ENCODE measurements around the gene OR4F15. TPM values are rescaled to one million over a fixed set of nuclear protein-coding genes. Genes with fewer than 3 reads are reported as not detected.
"Not testable (repeated sequence)": the region's sequence is repeated elsewhere in the genome, so short reads cannot be mapped to it uniquely, and the experiment has no call there.

OR4F15 gene
- total RNA-seq, 1 experiment from 2014 or later: not detected

- no peak overlapping the region for H2AFZ ChIP-seq (ENCODE audit: low read length)
- no peaks in the 10 kb centered on the region for H3K27me3 ChIP-seq (ENCODE audit: low read length)
- no peaks in the 10 kb centered on the region for H3K79me2 ChIP-seq (ENCODE audit: low read length)
- H3K4me1 ChIP-seq (ENCODE audit: insufficient read depth, low read length): no peaks in the 10 kb centered on the region
- intact Hi-C loops (cut with micrococcal nuclease): no loop called here
- ChIA-PET CTCF (no interaction called here), POLR2A (ENCODE audit: unreplicated experiment) (no interaction called here)
- no peaks in the 10 kb centered on the region for H3K9me3 ChIP-seq (ENCODE audit: low read length)
- no peaks in the 10 kb centered on the region for H3K36me3 ChIP-seq (ENCODE audit: low read depth, low read length)
- H3K27ac ChIP-seq (ENCODE audit: low read length): no peak overlapping the region
- BruUV-seq (replicated peaks): no TSS peak
- H4K20me1 ChIP-seq (ENCODE audit: low read length): no peaks in the 10 kb centered on the region
- H3K4me3 ChIP-seq (ENCODE audit: low read length): no peak overlapping the region
- no peak for DNase-seq
- H3K4me2 ChIP-seq (ENCODE audit: low read length): no peak overlapping the region
- H3K9me2 ChIP-seq (replicated peaks; ENCODE audit: low read length): no peaks in the 10 kb centered on the region
- TF ChIP-seq EZH2 (IDR thresholded peaks at IDR 0.05; ENCODE audit: low read length, unreplicated experiment): no peak
- no peak for TF ChIP-seq CTCF (conservative IDR thresholded peaks at IDR 0.05; ENCODE audit: low read depth, low read length)
- no peak for TF ChIP-seq EZH2phosphoT487 (IDR thresholded peaks at IDR 0.05; ENCODE audit: borderline replicate concordance, low read length)
- no peak overlapping the region for H3K9ac ChIP-seq (ENCODE audit: low read length)
- no peak for ATAC-seq
- no peaks in the 10 kb centered on the region for H3F3A ChIP-seq (ENCODE audit: low read length, unreplicated experiment)
Measured at GRCh38 chr15:101765772-101766456, 46.1 kb upstream of the OR4F15 start.

- H3K4me1 ChIP-seq (ENCODE audit: insufficient read depth, low read length); POLR2A ChIA-PET (ENCODE audit: unreplicated experiment); H3K27ac ChIP-seq (ENCODE audit: low read length); H3K9me2 ChIP-seq (replicated peaks; ENCODE audit: low read length); DNase-seq; H3K9me3 ChIP-seq (ENCODE audit: low read length); H3K4me3 ChIP-seq (ENCODE audit: low read length); H3F3A ChIP-seq (ENCODE audit: low read length, unreplicated experiment); H3K36me3 ChIP-seq (ENCODE audit: low read depth, low read length); H4K20me1 ChIP-seq (ENCODE audit: low read length); intact Hi-C loops (cut with micrococcal nuclease); H2AFZ ChIP-seq (ENCODE audit: low read length); H3K4me2 ChIP-seq (ENCODE audit: low read length); ATAC-seq; H3K9ac ChIP-seq (ENCODE audit: low read length); CTCF ChIA-PET; BruUV-seq (replicated peaks); H3K79me2 ChIP-seq (ENCODE audit: low read length); H3K27me3 ChIP-seq (ENCODE audit: low read length): not testable (repeated sequence)
Measured at GRCh38 chr15:101767083-101767640, 44.8 kb upstream of the OR4F15 start.

- H3K9ac ChIP-seq (ENCODE audit: low read length): no peak overlapping the region
- H3K27ac ChIP-seq (ENCODE audit: low read length): no peak overlapping the region
- BruUV-seq (replicated peaks): no TSS peak
- H3K79me2 ChIP-seq (ENCODE audit: low read length): no peaks in the 10 kb centered on the region
- H3K4me1 ChIP-seq (ENCODE audit: insufficient read depth, low read length): no peaks in the 10 kb centered on the region
- no peaks in the 10 kb centered on the region for H3K9me2 ChIP-seq (replicated peaks; ENCODE audit: low read length)
- no peak overlapping the region for H3K4me2 ChIP-seq (ENCODE audit: low read length)
- H3F3A ChIP-seq (ENCODE audit: low read length, unreplicated experiment): no peaks in the 10 kb centered on the region
- no peak overlapping the region for H3K4me3 ChIP-seq (ENCODE audit: low read length)
- H3K36me3 ChIP-seq (ENCODE audit: low read depth, low read length): no peaks in the 10 kb centered on the region
- H4K20me1 ChIP-seq (ENCODE audit: low read length): no peaks in the 10 kb centered on the region
- DNase-seq: no peak
- H3K9me3 ChIP-seq (ENCODE audit: low read length): no peaks in the 10 kb centered on the region
- POLR2A ChIA-PET (ENCODE audit: unreplicated experiment): no interaction called here
- ATAC-seq: no peak
- H2AFZ ChIP-seq (ENCODE audit: low read length): no peak overlapping the region
- TF ChIP-seq EZH2phosphoT487 (IDR thresholded peaks at IDR 0.05; ENCODE audit: borderline replicate concordance, low read length): no peak
- TF ChIP-seq EZH2 (IDR thresholded peaks at IDR 0.05; ENCODE audit: low read length, unreplicated experiment): no peak
- TF ChIP-seq CTCF (conservative IDR thresholded peaks at IDR 0.05; ENCODE audit: low read depth, low read length): no peak
- intact Hi-C loops (cut with micrococcal nuclease): no loop called here
- H3K27me3 ChIP-seq (ENCODE audit: low read length): peaks cover 35% of the 10 kb centered on the region
- CTCF ChIA-PET: no interaction called here
Measured at GRCh38 chr15:101772921-101773320, 39.1 kb upstream of the OR4F15 start.

Data from PC-3 (cell line).